Activated CD8-positive, alpha-beta memory T cell treated with anti-CD3 and anti-CD28 coated beads for 1 hour (primary cell): Measurements from ENCODE around the gene FOSL1.
"Not testable (repeated sequence)": the region's sequence is repeated elsewhere in the genome, so short reads cannot be mapped to it uniquely, and the experiment has no call there.

Source experiments
- DNase-seq, 2 donors: peaks; one replicate each; pipeline ENCODE4 v3.0.0-alpha.2; 2020; ENCODE audit warnings: low read depth in 1 of 2; ENCODE audit errors: extremely low read depth in 1 of 2

FOSL1 gene

DNA sequence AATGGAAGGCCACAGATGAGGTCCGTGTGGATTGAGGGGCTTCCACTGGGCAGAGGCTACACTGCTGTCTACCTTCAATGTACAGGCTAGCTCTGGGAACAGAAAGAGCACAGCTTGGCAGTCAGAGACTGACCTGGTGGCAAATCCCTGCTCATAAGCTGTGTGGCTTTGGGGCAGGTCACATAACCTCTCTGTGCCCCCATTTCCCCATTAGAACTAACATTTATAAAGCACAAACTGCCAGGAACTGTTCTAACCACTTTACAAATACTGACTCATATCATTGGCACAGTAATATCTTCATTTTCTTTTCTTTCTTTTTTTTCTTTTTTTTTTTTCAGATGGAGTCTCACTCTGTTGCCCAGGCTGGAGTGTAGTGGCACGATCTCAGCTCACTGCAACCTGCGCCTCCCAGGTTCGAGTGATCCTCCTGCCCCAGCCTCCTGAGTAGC is 3.1 kb downstream of the FOSL1 start:
- no peak for DNase-seq

DNA sequence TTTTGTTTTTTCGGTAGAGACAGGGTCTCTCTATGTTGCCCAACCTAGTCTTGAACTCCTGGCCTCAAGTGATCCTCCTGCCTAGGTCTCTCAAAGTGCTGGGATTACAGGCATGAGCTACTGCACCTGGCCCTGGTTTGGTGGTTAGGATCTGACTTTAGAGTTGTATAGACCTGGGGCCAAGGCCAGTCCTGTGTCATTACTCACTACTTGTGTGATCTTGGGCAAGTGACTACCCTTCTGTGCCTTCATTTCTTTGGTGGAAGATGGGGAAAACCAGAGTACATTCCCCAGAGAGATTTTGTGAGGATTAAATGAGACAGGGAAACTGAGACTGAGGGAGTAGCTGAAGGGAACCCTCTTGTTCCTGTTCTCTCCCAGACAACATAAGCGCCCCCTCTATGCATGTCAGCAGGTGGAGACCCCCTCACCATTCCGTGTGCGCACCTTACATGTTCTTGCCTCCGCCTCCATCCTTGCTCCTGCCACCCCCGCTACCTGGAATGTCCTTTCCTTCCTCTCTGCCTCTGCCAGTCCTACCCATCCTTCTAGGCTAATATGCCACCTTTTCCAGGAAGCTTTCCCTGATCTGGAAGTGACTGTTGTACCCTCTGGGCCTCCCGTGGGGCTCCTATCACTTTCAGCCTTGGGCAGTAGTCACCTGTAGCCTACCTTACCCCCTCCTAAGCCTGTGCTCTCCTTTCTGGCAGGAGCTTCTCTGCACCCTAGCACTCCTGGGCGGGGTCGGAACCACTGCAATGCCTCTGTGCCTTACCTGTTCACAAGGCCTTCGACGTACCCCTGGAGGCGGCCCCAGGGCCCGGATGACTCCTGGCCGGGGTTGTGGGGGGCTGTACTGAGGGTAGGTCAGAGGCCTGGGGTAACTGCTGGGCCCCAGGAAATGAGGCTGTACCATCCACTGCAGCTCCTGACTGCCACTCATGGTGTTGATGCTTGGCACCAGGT is 3.9 kb downstream of the FOSL1 start:
- no peak for DNase-seq

DNA sequence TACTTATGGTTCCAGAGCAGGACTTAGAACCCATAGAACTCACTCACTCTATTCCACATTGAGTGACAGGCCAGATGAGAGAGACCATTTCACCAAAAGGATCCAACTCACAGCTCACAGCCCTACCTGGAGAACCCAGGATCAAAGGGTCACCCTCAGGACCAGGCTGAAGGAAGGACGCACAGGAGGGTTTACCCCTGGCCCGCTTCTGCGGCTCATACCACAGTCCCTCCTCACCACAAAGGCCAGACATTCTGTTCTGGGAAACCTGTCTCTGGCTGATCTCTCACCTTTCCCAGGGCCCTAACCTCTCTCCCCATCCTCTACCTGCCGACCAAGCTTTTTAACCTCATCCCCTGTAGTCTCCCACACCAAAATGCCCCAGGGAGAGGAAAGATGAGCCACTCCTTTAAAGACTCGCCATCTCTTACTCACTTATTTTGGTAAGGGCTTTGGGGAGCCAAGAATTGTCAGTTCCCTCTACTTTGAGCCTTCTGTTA is 4.7 kb downstream of the FOSL1 start:
- DNase-seq = no peak

DNA sequence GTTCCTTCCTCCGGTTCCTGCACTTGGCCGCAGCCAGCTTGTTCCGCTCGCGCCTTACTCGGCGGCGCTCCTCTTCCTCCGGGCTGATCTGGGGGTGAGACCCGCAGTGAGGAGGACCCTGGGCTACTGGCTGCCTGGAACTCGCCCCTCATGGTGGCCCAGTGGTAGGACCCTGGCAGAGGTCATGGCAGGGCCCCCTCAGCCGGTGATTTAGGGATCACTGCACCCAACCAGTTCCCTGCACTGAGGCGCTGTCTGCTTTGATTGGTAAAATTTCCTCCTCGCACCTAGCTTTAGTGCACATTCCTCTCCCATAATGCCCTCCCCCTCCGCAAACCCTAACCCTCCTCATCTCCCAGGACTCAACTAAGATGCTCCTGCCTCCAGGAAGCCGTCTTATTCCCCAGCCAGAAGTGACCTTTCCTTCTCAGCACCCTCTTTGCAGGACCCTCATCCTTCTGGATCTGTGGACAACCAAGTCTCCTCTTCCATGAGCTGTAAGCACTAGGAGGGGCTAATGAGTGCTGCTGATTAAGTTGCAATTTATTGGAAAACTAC is 6.1 kb downstream of the FOSL1 start:
- DNase-seq = no peak

DNA sequence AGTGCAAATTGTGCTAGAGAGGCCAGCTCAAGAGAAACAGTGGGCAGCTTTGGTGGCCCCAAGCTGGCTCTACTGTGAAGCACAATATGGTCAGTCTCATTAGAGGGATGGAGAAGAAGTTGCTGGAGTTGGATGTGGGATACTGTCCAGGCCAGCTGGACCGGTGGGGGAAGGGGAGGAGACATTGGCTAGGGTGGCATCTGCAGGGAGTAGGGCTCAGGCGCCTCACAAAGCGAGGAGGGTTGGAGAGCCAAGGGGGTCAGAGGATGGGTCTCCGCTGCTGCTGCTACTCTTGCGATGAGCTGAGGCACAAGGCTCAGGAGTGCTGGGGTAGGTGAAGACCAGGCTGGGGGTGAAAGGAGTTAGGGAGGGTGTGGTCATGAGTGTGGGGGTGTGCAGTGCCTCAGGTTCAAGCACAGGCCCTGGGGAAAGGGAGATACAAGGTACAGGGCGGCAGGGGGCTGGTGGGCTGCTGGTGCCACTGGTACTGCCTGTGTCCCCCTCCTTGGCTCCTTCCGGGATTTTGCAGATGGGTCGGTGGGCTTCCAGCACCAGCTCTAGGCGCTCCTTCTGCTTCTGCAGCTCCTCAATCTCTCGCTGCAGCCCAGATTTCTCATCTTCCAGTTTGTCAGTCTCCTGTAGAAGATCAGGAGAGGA is 7.4 kb downstream of the FOSL1 start:
- DNase-seq = no peak

DNA sequence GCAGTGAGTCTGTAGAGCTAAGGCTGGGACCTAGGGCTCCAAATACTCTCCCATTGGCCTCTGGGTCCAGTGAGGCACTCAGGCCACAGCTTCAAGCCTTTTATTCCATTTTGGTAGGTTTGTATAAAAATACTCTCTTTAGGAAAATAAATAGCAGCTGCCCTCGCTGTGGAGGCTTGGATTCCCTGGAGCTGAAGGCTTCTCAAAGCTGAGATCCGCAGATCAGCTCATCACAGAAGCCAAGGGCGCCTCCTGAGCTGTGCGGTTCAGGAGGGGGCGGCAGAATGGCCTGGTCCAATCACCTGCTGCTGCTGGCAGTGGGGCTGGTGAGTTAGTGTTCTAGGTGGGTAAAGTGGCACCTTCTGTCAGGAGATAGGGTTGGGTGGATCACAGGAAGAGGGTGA is 8.0 kb downstream of the FOSL1 start:
- DNase-seq = not testable (repeated sequence)

DNA sequence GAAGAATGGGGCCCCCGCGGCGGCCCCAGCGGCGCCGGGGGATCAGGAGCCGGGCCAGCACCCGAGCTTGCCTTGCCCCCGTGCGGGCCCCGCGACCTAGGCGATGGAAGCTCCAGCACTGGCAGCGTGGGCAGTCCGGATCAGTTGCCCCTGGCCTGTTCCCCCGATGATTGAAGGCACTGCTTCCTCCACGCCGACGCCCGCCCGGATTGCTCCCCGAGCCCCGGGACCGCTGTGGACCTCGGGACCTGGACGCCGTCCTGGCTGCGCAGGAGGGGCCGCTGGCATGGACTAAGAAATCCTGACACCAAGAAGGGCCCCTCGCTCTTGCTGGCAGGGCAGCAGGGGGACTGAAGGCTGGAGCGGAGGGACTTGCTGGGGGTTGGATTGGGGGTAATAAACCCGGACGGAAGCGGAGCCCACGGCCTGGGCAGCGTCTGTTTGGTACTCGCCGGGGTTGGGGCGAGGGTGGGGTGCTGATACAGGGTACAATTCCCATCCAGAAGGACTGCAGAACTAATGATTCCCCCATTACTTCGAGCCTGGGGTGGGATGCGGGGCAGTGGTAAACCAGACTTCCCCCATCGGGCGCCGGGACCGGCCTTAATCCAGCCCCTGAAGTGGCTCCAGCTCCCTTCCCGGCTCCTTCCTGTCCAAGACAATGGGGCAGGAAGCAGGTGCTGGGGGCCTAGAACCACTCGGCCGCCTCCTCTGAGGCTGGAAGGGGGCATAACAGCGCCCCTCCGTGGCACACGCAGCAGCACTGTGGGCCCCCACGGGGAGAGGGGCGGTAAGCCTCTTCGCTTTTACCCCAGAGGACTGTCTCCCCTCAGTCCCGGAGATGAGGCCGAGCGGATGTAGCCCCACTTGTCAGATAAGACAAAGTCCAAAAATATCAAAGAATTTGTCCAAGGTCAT is 8.7 kb downstream of the FOSL1 start:
- DNase-seq = no peak

DNA sequence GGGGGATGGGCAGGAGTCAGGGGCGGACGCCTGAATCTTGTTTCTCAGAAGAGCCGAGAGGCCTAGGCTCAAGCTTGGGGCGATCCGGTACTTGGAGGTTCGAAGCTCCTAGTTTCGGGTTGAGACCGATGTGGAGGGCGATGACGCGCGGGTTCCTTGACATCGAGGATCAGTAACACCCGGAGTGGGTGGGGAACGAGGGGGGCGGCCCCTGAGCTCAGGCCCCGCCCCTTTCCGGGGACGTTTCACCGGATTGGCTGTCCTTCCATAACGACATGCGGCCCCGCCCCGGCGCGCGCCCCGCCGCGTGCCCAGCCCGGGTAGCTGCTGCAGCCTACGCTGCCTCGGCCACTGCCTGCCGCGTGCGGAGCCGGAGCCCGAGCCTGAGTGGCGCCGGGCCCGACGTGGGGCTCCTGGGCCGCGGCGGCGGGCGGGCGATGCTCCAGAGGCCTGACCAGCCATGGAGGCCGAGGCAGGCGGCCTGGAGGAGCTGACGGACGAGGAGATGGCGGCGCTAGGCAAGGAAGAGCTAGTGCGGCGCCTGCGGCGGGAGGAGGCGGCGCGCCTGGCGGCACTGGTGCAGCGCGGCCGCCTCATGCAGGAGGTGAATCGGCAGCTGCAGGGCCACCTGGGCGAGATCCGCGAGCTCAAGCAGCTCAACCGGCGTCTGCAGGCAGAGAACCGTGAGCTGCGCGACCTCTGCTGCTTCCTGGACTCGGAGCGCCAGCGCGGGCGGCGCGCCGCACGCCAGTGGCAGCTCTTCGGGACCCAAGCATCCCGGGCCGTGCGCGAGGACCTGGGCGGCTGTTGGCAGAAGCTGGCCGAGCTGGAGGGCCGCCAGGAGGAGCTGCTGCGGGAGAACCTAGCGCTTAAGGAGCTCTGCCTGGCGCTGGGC is 9.6 kb downstream of the FOSL1 start, which contains the start of gene CCDC85B:
TSS of gene CCDC85B (plus strand) at position 350 of the 895 bp plus-strand sequence. CDS start at position 461, 111 bp downstream.
- DNase-seq = peak; percentile 92 to 98

DNA sequence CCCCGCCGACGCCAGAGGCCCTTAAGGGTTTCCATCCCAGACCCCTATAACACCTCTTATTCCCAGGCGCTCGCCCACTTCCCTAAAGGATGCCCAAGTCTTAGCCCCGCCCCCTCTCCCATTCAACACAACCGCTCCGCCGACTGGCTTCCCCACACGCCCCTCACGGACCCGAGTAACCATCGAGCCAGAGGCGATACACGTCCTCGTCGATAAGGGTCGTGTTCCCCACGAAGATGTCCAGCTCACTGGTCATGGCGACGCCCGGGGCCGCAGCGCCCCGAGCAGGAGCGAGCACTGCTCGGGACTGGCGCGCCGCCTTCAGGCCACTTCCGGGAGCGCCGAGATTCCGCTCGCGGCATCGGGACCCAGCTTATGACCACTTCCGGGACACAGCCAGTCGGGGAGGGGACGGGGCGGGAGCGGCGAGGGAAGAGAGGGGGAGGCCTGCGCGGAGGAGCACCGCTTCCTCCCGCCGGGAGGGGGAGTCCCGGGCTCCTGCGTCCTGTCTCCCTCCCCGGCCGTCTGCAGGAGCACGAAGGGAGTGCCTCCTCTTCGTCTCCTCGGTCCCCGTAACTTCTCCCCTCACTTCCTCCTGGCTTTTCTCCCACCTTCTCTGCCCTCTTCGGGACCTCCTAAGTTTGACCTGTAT is 11.9 kb downstream of the FOSL1 start, which contains the start of gene FIBP:
TSS of gene FIBP (minus strand) at position 309 of the 652 bp plus-strand sequence. CDS start at position 256, 53 bp downstream.
- peak; percentile 90 to 92 for DNase-seq

DNA sequence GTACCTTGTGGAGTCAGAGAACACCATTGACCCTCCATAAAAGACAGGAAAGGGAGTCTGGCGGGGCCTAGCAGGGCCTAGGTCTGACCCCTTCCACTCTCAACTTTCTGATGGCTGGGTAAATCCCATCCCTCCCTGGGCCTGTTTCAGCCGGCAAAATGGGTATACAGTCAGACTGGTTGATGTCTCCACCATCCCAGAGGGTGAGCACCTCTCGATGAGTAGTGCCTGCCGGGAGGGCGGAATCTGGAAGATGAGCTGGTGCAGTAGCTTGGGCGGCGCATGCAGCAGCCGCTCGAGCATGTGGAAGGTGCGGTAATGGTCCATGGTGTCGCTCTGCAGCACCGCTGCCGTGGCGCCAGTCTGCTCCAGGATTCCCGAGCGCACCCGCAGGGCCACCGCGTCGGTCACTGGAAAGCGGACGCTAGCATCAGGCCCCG is 12.4 kb downstream of the FOSL1 start:
- DNase-seq = no peak

DNA sequence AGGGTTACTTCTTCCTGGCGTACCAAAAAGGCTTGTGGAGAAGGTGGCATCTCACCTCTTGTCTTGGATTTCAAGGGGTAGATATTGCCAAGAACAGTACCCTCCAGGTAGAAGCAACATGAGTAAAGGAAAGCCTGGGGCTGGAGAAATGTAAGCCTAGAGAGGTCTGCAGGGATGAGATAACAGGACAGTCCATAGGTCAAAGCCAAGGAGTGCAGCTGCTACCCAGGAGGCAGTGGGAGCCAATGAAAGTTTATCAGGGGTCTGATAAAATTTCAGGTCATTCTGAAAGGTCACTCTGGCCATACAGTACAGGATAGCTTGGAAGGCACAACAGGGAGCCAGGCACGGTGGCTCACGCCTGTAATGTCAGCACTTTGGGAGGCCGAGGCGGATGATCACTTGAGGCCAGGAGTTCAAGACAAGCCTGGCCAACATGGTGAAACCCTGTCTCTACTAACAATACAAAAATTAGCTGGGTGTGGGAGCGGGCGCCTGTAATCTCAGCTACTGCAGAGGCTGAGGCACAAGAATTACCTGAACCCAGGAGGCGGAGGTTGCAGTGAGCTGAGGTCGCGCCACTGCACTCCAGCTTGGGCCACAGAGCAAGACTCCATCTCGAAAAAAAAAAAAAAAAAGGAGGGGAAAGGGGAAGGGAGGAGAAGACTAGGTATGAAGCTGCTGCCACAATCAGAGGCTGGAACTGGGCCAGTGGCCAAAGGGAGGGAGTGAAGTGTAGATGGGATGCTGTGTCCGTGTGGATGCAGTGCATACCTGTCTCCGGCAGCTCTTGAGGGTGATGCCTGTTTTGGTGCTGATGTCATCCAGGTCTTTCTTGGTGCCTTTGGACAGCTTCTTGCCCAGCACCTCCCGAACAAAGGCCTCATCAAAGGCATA is 13.1 kb downstream of the FOSL1 start:
- DNase-seq = no peak

DNA sequence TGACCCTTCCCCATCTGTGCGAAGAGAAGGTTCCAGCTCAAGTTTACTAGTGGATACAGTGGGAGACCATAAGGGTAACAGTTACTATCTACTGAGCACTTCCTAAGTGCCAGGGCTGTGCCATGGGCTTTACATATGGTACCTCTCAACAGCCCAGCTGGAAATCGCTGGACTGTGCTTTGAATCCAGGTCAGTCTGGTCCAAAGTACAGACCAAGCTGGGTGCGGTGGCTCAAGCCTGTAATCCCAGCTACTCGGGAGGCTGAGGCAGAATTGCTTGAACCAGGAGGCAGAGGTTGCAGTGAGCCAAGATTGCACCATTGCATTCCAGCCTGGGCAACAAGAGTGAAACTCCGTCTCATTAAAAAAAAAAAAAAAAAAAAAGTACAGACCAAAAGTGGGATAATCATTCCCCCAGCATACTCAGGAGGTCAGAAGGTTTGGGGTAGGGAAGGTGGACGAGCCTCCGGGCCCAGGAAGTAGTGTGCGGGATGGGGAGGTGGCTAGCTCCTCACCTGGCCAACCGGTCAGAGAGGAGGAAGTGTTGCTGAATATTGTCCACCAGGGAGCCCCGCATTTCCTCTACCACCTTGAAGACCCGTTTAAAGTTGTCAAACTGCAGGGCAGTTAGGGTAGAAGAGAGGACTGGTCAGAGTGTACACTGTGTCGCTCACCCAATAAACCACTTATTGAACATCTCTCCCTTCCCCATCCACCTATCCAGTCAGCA is 14.2 kb downstream of the FOSL1 start:
- no peak for DNase-seq

DNA sequence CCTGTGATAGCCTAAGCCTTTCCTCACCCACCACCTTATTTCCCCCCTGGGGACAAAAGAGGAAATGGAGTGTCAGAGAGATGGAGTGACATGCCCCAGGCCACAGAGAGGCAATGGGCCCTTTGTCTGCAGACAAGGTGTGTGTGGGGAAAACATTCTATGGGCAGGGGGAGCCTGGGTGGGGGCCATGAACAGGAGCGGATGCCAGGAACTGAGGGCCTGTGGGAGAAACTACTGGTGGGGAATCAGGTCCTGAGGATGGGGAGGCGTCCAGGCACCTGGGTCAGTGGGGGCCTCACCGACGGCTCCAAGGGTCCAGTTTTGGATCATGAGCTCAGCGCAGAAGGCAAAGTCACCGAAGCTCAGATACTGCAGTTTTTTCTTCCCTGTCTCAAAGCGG is 15.0 kb downstream of the FOSL1 start:
- DNase-seq = no peak

DNA sequence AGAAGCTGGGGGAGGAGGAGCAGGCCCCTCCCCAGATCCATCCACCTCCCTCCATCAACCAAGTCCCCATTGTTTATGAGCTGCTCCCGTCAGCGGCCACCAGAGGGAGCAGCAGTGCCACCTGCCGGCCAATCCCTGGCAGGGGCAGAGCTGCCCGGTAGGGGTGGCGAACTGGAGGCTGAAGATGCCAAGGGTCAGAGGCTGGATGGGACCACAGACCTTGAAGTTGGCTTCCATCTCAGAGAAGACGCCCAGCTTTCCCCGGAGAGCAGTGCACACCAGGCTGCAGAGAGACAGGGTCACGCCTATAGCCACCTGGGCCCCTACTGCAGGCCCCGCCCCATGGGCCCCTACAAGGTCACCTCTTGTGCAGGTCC is 15.5 kb downstream of the FOSL1 start:
- DNase-seq = peak in 1 of 2 donors; percentile 70

DNA sequence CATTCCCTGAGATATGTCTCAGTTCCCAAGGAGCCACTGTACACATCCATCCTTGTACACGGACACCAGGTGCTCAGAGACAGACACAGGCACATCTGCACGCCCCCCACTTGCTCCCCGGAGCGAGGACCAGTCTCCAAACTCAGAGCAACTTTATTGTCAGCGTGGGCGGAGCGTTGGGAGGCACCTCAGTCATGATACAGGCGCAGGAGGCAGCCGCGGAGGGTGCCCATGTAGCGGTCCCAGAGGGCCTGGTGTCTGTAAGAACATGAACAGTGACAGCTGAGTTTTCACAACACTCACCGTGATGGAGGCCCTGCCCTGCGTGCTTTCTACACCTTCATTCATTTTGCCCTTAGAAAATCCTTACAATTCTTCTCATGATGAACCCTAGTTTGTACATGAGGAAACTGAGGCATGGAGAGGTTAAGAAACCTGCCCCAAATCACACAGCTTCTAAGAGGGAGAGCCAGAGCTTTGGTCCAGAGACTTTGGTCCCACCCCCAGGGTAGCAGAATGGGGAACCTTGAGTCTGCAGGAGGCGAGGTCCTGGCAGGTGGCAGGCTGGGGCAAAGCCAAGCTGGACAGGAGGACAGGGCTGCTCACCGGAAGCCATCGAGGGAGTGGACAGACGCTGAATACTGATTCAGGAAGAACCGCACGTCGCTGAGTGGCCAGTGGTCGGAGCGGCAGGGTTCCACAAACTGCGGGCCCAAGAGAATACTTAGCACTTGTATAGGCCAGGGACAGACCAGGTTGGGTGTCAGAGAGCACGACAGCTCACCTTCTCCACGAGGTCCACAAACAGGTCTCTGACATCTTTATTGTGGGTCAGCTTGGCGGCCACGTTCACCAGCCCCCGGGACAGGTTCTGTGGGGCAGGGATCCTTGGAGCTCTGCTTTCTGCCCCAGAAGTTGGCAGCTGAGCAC is 16.1 kb downstream of the FOSL1 start:
- DNase-seq = no peak
